ENCODE results near the gene SCO1.

Gene SCO1

GRCh38 chr17:10623737-10624338 is 73.5 kb downstream of the SCO1 start:
- H3K9ac ChIP-seq (ENCODE audit: insufficient read length): no peak overlapping the region
- TF ChIP-seq FOXP2 (optimal IDR thresholded peaks at IDR 0.05; ENCODE audit: control extremely low read depth, extremely low read length, insufficient read depth) (no peak), POLR2AphosphoS5 (IDR thresholded peaks at IDR 0.05; ENCODE audit: borderline replicate concordance, low read depth, low read length) (no peak), EZH2 (IDR thresholded peaks at IDR 0.05) (no peak)
- H3K36me3 ChIP-seq (ENCODE audit: insufficient read depth, low read length): no peaks in the 10 kb centered on the region
- H3K27ac ChIP-seq: no peak overlapping the region
- no peak for DNase-seq (ENCODE audit: low read depth, low spot score)
- H3K9me3 ChIP-seq (ENCODE audit: low read depth, low read length): no peaks in the 10 kb centered on the region
- H3K4me3 ChIP-seq: no peak overlapping the region

DNA sequence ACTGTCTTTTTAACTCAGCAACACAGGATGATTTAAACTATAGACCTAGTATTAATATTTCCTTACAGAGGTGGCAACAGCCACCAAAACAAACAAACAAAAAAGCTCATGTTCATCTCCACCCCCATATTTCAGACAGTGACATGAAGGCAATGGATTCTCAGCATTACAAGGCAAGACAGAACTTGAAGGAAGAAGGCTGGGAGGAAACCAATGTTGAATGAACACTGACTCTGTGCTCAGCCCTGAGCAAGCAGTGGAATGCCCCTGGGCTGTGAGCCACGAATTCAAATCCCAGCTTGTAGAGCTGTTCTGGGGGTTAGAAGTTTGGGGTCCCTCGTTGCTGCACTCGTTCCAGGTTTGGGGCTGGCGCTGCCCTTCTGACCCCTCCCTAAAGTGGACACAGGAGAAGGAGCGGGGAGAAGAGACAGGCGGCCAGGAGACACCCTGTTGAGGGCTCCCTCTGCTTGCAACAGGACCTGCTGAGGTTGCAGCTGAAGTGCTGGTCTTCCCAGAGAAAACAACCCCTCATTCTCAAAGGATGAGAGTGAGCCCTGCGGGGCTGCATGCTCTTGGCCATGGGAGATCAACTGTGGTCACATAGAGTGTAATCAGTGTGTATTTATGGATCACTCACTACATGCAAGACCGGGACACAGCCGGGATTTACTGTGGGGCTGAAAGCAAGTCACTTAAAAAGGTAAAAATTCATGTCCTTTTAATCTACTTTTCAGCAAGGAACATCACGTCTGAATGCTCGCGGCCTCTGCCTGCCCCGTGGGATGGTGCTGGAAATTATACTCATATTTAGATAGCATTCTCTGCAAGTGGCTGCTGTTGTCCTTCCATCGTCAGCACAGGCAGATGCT is 74.5 kb downstream of the SCO1 start:
- no peak overlapping the region for H3K27ac ChIP-seq
- no peak overlapping the region for H3K4me3 ChIP-seq
- H3K9ac ChIP-seq (ENCODE audit: insufficient read length): no peak overlapping the region
- no peaks in the 10 kb centered on the region for H3K36me3 ChIP-seq (ENCODE audit: insufficient read depth, low read length)
- no peak for TF ChIP-seq EZH2 (IDR thresholded peaks at IDR 0.05)
- TF ChIP-seq POLR2AphosphoS5 (IDR thresholded peaks at IDR 0.05; ENCODE audit: borderline replicate concordance, low read depth, low read length): no peak
- no peak for TF ChIP-seq FOXP2 (optimal IDR thresholded peaks at IDR 0.05; ENCODE audit: control extremely low read depth, extremely low read length, insufficient read depth)
- DNase-seq (ENCODE audit: low read depth, low spot score): no peak
- H3K9me3 ChIP-seq (ENCODE audit: low read depth, low read length): no peaks in the 10 kb centered on the region
